GM18526 (cell line): ENCODE measurements around the gene RYR3.

Experiments used
- POLR2A ChIP-seq: IDR thresholded peaks from 3 replicates; pipeline ENCODE4 v1.6.1; 2011; ENCODE audit not compliant: insufficient read length; ENCODE audit errors: extremely low read depth

RYR3 gene

GRCh38 chr15:33864360-33865075, 553.8 kb downstream of the RYR3 start:
- TF ChIP-seq POLR2A = no peak

GRCh38 chr15:33865416-33865815, 554.6 kb downstream of the RYR3 start:
- TF ChIP-seq POLR2A = no peak

GRCh38 chr15:33866101-33866737, 555.5 kb downstream of the RYR3 start:
- no peak for TF ChIP-seq POLR2A

GRCh38 chr15:33871980-33872379, 561.2 kb downstream of the RYR3 start:
- no peak for TF ChIP-seq POLR2A

GRCh38 chr15:33872416-33873106, 561.8 kb downstream of the RYR3 start:
- no peak for TF ChIP-seq POLR2A

- TF ChIP-seq POLR2A = no peak
Measured at GRCh38 chr15:33874156-33874555, 563.4 kb downstream of the RYR3 start.

- TF ChIP-seq POLR2A = no peak
Measured at GRCh38 chr15:33882921-33883320, 572.2 kb downstream of the RYR3 start.

GRCh38 chr15:33888176-33888575, 577.4 kb downstream of the RYR3 start:
- no peak for TF ChIP-seq POLR2A

GRCh38 chr15:33894193-33894592, 583.4 kb downstream of the RYR3 start:
- TF ChIP-seq POLR2A = no peak

- TF ChIP-seq POLR2A = no peak
Measured at GRCh38 chr15:33902043-33902442, 591.3 kb downstream of the RYR3 start.

- TF ChIP-seq POLR2A = no peak
Measured at GRCh38 chr15:33903661-33904060, 592.9 kb downstream of the RYR3 start.

GRCh38 chr15:33907326-33907725, 596.6 kb downstream of the RYR3 start:
- no peak for TF ChIP-seq POLR2A

- TF ChIP-seq POLR2A = no peak
Measured at GRCh38 chr15:33908406-33908805, 597.6 kb downstream of the RYR3 start.

- no peak for TF ChIP-seq POLR2A
Measured at GRCh38 chr15:33910741-33911140, 600.0 kb downstream of the RYR3 start.

- TF ChIP-seq POLR2A = no peak
Measured at GRCh38 chr15:33912326-33912725, 601.6 kb downstream of the RYR3 start.

GRCh38 chr15:33913459-33913858, 602.7 kb downstream of the RYR3 start:
- TF ChIP-seq POLR2A = no peak
